ENCODE data around the gene CERS6. TPM values are rescaled to one million over a fixed set of nuclear protein-coding genes. Genes with fewer than 3 reads are reported as not detected.

CERS6 gene
- total and polyA plus RNA-seq, 2 experiments from 2014 or later: 7.4 to 35.0 TPM

- H3K4me1 Mint-ChIP-seq: peaks cover 22% of the 10 kb centered on the region
- H3K79me2 ChIP-seq (replicated peaks; ENCODE audit: insufficient read depth): peaks cover 86% of the 10 kb centered on the region
Observed at GRCh38 chr2:168496906-168497305, 40.8 kb downstream of the CERS6 start.

More at GRCh38 chr2:168496906-168497305, 40.8 kb downstream of the CERS6 start:
- peaks cover 10% of the 10 kb centered on the region for H3K36me3 Mint-ChIP-seq (ENCODE audit: low read depth)
- no peak overlapping the region for H3K27ac ChIP-seq (ENCODE audit: low read depth)
- no peaks in the 10 kb centered on the region for H3K27me3 ChIP-seq (ENCODE audit: insufficient read depth)
- H4K20me1 ChIP-seq (replicated peaks; ENCODE audit: insufficient read depth): no peaks in the 10 kb centered on the region; the same call in 1 of the 2 replicates
- no peak overlapping the region for H3K27ac Mint-ChIP-seq
- TF ChIP-seq, protein P1, sequence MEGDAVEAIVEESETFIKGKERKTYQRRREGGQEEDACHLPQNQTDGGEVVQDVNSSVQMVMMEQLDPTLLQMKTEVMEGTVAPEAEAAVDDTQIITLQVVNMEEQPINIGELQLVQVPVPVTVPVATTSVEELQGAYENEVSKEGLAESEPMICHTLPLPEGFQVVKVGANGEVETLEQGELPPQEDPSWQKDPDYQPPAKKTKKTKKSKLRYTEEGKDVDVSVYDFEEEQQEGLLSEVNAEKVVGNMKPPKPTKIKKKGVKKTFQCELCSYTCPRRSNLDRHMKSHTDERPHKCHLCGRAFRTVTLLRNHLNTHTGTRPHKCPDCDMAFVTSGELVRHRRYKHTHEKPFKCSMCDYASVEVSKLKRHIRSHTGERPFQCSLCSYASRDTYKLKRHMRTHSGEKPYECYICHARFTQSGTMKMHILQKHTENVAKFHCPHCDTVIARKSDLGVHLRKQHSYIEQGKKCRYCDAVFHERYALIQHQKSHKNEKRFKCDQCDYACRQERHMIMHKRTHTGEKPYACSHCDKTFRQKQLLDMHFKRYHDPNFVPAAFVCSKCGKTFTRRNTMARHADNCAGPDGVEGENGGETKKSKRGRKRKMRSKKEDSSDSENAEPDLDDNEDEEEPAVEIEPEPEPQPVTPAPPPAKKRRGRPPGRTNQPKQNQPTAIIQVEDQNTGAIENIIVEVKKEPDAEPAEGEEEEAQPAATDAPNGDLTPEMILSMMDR (conservative IDR thresholded peaks at IDR 0.05; ENCODE audit: low read depth in 2 of 2): no peak
- TF ChIP-seq, protein P2, sequence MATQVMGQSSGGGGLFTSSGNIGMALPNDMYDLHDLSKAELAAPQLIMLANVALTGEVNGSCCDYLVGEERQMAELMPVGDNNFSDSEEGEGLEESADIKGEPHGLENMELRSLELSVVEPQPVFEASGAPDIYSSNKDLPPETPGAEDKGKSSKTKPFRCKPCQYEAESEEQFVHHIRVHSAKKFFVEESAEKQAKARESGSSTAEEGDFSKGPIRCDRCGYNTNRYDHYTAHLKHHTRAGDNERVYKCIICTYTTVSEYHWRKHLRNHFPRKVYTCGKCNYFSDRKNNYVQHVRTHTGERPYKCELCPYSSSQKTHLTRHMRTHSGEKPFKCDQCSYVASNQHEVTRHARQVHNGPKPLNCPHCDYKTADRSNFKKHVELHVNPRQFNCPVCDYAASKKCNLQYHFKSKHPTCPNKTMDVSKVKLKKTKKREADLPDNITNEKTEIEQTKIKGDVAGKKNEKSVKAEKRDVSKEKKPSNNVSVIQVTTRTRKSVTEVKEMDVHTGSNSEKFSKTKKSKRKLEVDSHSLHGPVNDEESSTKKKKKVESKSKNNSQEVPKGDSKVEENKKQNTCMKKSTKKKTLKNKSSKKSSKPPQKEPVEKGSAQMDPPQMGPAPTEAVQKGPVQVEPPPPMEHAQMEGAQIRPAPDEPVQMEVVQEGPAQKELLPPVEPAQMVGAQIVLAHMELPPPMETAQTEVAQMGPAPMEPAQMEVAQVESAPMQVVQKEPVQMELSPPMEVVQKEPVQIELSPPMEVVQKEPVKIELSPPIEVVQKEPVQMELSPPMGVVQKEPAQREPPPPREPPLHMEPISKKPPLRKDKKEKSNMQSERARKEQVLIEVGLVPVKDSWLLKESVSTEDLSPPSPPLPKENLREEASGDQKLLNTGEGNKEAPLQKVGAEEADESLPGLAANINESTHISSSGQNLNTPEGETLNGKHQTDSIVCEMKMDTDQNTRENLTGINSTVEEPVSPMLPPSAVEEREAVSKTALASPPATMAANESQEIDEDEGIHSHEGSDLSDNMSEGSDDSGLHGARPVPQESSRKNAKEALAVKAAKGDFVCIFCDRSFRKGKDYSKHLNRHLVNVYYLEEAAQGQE (IDR thresholded peaks at IDR 0.05; ENCODE audit: unreplicated experiment): no peak
- no peak for TF ChIP-seq NANOG (IDR thresholded peaks at IDR 0.05; ENCODE audit: borderline replicate concordance)
- no peak for TF ChIP-seq CREB1 (CRISPR knock-in tag; IDR thresholded peaks at IDR 0.05; ENCODE audit: low read depth)
- TF ChIP-seq, protein P3, sequence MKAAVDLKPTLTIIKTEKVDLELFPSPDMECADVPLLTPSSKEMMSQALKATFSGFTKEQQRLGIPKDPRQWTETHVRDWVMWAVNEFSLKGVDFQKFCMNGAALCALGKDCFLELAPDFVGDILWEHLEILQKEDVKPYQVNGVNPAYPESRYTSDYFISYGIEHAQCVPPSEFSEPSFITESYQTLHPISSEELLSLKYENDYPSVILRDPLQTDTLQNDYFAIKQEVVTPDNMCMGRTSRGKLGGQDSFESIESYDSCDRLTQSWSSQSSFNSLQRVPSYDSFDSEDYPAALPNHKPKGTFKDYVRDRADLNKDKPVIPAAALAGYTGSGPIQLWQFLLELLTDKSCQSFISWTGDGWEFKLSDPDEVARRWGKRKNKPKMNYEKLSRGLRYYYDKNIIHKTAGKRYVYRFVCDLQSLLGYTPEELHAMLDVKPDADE (IDR thresholded peaks at IDR 0.05): no peak
- no peak for TF ChIP-seq STAT1 (IDR thresholded peaks at IDR 0.05; ENCODE audit: unreplicated experiment)
- no peak for TF ChIP-seq EZH2 (IDR thresholded peaks at IDR 0.05; ENCODE audit: low read depth, unreplicated experiment)
- TF ChIP-seq ZNF331 (CRISPR knock-in tag; IDR thresholded peaks at IDR 0.05; ENCODE audit: low read depth): no peak
- TF ChIP-seq, protein P4, sequence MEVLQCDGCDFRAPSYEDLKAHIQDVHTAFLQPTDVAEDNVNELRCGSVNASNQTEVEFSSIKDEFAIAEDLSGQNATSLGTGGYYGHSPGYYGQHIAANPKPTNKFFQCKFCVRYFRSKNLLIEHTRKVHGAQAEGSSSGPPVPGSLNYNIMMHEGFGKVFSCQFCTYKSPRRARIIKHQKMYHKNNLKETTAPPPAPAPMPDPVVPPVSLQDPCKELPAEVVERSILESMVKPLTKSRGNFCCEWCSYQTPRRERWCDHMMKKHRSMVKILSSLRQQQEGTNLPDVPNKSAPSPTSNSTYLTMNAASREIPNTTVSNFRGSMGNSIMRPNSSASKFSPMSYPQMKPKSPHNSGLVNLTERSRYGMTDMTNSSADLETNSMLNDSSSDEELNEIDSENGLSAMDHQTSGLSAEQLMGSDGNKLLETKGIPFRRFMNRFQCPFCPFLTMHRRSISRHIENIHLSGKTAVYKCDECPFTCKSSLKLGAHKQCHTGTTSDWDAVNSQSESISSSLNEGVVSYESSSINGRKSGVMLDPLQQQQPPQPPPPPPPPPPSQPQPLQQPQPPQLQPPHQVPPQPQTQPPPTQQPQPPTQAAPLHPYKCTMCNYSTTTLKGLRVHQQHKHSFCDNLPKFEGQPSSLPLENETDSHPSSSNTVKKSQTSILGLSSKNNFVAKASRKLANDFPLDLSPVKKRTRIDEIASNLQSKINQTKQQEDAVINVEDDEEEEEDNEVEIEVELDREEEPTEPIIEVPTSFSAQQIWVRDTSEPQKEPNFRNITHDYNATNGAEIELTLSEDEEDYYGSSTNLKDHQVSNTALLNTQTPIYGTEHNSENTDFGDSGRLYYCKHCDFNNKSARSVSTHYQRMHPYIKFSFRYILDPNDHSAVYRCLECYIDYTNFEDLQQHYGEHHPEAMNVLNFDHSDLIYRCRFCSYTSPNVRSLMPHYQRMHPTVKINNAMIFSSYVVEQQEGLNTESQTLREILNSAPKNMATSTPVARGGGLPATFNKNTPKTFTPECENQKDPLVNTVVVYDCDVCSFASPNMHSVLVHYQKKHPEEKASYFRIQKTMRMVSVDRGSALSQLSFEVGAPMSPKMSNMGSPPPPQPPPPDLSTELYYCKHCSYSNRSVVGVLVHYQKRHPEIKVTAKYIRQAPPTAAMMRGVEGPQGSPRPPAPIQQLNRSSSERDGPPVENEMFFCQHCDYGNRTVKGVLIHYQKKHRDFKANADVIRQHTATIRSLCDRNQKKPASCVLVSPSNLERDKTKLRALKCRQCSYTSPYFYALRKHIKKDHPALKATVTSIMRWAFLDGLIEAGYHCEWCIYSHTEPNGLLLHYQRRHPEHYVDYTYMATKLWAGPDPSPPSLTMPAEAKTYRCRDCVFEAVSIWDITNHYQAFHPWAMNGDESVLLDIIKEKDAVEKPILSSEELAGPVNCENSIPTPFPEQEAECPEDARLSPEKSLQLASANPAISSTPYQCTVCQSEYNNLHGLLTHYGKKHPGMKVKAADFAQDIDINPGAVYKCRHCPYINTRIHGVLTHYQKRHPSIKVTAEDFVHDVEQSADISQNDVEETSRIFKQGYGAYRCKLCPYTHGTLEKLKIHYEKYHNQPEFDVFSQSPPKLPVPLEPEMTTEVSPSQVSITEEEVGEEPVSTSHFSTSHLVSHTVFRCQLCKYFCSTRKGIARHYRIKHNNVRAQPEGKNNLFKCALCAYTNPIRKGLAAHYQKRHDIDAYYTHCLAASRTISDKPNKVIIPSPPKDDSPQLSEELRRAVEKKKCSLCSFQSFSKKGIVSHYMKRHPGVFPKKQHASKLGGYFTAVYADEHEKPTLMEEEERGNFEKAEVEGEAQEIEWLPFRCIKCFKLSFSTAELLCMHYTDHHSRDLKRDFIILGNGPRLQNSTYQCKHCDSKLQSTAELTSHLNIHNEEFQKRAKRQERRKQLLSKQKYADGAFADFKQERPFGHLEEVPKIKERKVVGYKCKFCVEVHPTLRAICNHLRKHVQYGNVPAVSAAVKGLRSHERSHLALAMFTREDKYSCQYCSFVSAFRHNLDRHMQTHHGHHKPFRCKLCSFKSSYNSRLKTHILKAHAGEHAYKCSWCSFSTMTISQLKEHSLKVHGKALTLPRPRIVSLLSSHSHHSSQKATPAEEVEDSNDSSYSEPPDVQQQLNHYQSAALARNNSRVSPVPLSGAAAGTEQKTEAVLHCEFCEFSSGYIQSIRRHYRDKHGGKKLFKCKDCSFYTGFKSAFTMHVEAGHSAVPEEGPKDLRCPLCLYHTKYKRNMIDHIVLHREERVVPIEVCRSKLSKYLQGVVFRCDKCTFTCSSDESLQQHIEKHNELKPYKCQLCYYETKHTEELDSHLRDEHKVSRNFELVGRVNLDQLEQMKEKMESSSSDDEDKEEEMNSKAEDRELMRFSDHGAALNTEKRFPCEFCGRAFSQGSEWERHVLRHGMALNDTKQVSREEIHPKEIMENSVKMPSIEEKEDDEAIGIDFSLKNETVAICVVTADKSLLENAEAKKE (CRISPR knock-in tag; IDR thresholded peaks at IDR 0.05): no peak
- TF ChIP-seq POLR2AphosphoS5 (IDR thresholded peaks at IDR 0.05; ENCODE audit: low read depth): no peak
- no peak for TF ChIP-seq ZNF114 (CRISPR knock-in tag; IDR thresholded peaks at IDR 0.05)
- no peak for TF ChIP-seq EZH2phosphoT487 (IDR thresholded peaks at IDR 0.05; ENCODE audit: unreplicated experiment)
- TF ChIP-seq JUNB (IDR thresholded peaks at IDR 0.05; ENCODE audit: unreplicated experiment): no peak
- no peak overlapping the region for H3K4me3 ChIP-seq
- H3K4me3 Mint-ChIP-seq: no peak overlapping the region
- no peak for ATAC-seq
- no peaks in the 10 kb centered on the region for H3F3A ChIP-seq (replicated peaks; ENCODE audit: low read depth)
- no peaks in the 10 kb centered on the region for H3K4me1 ChIP-seq (ENCODE audit: insufficient read depth)
- H3K36me3 ChIP-seq (ENCODE audit: insufficient read depth): no peaks in the 10 kb centered on the region
- H2AFZ ChIP-seq: no peak overlapping the region
- peaks cover 3% of the 10 kb centered on the region for H3K27me3 Mint-ChIP-seq (ENCODE audit: insufficient read depth, low read depth, poor library complexity)
- H3K4me2 ChIP-seq: no peak overlapping the region
- DNase-seq (ENCODE audit: low spot score): no peak
- no peaks in the 10 kb centered on the region for H3K9me2 ChIP-seq (ENCODE audit: insufficient read depth)
- H3K9me3 Mint-ChIP-seq: no peaks in the 10 kb centered on the region; the same call in 2 of the 3 replicates
